ENCODE data around the gene ARHGAP15. TPM values are rescaled to one million over a fixed set of nuclear protein-coding genes. Genes with fewer than 3 reads are reported as not detected.

ARHGAP15 gene
- total and polyA plus RNA-seq, 2 experiments from 2014 or later = 0.26 TPM; not detected in 1

DNA sequence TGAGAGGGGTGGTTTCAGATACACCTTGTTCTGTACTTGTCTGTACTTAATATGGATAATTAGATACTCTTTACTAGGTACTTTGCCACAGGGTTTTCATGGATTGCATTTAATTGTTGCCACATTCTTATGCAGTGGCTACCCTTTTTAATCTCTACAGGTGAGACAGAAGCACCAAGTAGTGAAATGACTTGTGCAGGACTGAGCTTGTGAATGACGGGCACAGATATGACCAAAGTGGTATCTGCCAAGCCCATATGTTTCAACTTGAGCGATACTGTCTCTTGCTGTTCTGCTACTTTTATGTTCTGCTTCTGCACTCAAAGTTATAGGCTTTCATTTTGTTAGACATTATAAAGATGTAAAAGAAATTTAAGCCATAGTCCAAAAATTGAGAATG, 288.2 kb downstream of the ARHGAP15 start:
- H3K27ac Mint-ChIP-seq = no peak overlapping the region
- Histone ChIP-seq H3K9me2 (ENCODE audit: insufficient read depth) (peaks cover 5% of the 10 kb centered on the region; the same call in 1 of the 2 replicates), H3K4me2 (no peak overlapping the region), H4K20me1 (replicated peaks; ENCODE audit: insufficient read depth) (no peaks in the 10 kb centered on the region), H3F3A (replicated peaks; ENCODE audit: low read depth) (no peaks in the 10 kb centered on the region), H3K27me3 (ENCODE audit: insufficient read depth) (no peaks in the 10 kb centered on the region), H3K79me2 (replicated peaks; ENCODE audit: insufficient read depth) (no peaks in the 10 kb centered on the region), H3K27ac (ENCODE audit: low read depth) (no peak overlapping the region), H3K4me3 (no peak overlapping the region), H3K4me1 (ENCODE audit: insufficient read depth) (no peaks in the 10 kb centered on the region; the same call in 1 of the 2 replicates), H2AFZ (no peak overlapping the region), H3K36me3 (ENCODE audit: insufficient read depth) (no peaks in the 10 kb centered on the region)
- no peaks in the 10 kb centered on the region for H3K36me3 Mint-ChIP-seq (ENCODE audit: low read depth)
- no peak for ATAC-seq
- no peak overlapping the region for H3K4me3 Mint-ChIP-seq
- no peak for DNase-seq (ENCODE audit: low spot score)
- H3K9me3 Mint-ChIP-seq = no peaks in the 10 kb centered on the region
- no peaks in the 10 kb centered on the region for H3K4me1 Mint-ChIP-seq
- H3K27me3 Mint-ChIP-seq (ENCODE audit: insufficient read depth, low read depth, poor library complexity) = no peaks in the 10 kb centered on the region
- TF ChIP-seq NANOG (IDR thresholded peaks at IDR 0.05; ENCODE audit: borderline replicate concordance) (no peak), STAT1 (IDR thresholded peaks at IDR 0.05; ENCODE audit: unreplicated experiment) (no peak), JUNB (IDR thresholded peaks at IDR 0.05; ENCODE audit: unreplicated experiment) (no peak), ZNF114 (CRISPR knock-in tag; IDR thresholded peaks at IDR 0.05) (no peak), EZH2phosphoT487 (IDR thresholded peaks at IDR 0.05; ENCODE audit: unreplicated experiment) (no peak), ZNF331 (CRISPR knock-in tag; IDR thresholded peaks at IDR 0.05; ENCODE audit: low read depth) (no peak), EZH2 (IDR thresholded peaks at IDR 0.05; ENCODE audit: low read depth, unreplicated experiment) (no peak), POLR2AphosphoS5 (IDR thresholded peaks at IDR 0.05; ENCODE audit: low read depth) (no peak), CREB1 (CRISPR knock-in tag; IDR thresholded peaks at IDR 0.05; ENCODE audit: low read depth) (no peak)
- TF ChIP-seq, protein P1, sequence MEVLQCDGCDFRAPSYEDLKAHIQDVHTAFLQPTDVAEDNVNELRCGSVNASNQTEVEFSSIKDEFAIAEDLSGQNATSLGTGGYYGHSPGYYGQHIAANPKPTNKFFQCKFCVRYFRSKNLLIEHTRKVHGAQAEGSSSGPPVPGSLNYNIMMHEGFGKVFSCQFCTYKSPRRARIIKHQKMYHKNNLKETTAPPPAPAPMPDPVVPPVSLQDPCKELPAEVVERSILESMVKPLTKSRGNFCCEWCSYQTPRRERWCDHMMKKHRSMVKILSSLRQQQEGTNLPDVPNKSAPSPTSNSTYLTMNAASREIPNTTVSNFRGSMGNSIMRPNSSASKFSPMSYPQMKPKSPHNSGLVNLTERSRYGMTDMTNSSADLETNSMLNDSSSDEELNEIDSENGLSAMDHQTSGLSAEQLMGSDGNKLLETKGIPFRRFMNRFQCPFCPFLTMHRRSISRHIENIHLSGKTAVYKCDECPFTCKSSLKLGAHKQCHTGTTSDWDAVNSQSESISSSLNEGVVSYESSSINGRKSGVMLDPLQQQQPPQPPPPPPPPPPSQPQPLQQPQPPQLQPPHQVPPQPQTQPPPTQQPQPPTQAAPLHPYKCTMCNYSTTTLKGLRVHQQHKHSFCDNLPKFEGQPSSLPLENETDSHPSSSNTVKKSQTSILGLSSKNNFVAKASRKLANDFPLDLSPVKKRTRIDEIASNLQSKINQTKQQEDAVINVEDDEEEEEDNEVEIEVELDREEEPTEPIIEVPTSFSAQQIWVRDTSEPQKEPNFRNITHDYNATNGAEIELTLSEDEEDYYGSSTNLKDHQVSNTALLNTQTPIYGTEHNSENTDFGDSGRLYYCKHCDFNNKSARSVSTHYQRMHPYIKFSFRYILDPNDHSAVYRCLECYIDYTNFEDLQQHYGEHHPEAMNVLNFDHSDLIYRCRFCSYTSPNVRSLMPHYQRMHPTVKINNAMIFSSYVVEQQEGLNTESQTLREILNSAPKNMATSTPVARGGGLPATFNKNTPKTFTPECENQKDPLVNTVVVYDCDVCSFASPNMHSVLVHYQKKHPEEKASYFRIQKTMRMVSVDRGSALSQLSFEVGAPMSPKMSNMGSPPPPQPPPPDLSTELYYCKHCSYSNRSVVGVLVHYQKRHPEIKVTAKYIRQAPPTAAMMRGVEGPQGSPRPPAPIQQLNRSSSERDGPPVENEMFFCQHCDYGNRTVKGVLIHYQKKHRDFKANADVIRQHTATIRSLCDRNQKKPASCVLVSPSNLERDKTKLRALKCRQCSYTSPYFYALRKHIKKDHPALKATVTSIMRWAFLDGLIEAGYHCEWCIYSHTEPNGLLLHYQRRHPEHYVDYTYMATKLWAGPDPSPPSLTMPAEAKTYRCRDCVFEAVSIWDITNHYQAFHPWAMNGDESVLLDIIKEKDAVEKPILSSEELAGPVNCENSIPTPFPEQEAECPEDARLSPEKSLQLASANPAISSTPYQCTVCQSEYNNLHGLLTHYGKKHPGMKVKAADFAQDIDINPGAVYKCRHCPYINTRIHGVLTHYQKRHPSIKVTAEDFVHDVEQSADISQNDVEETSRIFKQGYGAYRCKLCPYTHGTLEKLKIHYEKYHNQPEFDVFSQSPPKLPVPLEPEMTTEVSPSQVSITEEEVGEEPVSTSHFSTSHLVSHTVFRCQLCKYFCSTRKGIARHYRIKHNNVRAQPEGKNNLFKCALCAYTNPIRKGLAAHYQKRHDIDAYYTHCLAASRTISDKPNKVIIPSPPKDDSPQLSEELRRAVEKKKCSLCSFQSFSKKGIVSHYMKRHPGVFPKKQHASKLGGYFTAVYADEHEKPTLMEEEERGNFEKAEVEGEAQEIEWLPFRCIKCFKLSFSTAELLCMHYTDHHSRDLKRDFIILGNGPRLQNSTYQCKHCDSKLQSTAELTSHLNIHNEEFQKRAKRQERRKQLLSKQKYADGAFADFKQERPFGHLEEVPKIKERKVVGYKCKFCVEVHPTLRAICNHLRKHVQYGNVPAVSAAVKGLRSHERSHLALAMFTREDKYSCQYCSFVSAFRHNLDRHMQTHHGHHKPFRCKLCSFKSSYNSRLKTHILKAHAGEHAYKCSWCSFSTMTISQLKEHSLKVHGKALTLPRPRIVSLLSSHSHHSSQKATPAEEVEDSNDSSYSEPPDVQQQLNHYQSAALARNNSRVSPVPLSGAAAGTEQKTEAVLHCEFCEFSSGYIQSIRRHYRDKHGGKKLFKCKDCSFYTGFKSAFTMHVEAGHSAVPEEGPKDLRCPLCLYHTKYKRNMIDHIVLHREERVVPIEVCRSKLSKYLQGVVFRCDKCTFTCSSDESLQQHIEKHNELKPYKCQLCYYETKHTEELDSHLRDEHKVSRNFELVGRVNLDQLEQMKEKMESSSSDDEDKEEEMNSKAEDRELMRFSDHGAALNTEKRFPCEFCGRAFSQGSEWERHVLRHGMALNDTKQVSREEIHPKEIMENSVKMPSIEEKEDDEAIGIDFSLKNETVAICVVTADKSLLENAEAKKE (CRISPR knock-in tag; IDR thresholded peaks at IDR 0.05) = no peak
- TF ChIP-seq, protein P2, sequence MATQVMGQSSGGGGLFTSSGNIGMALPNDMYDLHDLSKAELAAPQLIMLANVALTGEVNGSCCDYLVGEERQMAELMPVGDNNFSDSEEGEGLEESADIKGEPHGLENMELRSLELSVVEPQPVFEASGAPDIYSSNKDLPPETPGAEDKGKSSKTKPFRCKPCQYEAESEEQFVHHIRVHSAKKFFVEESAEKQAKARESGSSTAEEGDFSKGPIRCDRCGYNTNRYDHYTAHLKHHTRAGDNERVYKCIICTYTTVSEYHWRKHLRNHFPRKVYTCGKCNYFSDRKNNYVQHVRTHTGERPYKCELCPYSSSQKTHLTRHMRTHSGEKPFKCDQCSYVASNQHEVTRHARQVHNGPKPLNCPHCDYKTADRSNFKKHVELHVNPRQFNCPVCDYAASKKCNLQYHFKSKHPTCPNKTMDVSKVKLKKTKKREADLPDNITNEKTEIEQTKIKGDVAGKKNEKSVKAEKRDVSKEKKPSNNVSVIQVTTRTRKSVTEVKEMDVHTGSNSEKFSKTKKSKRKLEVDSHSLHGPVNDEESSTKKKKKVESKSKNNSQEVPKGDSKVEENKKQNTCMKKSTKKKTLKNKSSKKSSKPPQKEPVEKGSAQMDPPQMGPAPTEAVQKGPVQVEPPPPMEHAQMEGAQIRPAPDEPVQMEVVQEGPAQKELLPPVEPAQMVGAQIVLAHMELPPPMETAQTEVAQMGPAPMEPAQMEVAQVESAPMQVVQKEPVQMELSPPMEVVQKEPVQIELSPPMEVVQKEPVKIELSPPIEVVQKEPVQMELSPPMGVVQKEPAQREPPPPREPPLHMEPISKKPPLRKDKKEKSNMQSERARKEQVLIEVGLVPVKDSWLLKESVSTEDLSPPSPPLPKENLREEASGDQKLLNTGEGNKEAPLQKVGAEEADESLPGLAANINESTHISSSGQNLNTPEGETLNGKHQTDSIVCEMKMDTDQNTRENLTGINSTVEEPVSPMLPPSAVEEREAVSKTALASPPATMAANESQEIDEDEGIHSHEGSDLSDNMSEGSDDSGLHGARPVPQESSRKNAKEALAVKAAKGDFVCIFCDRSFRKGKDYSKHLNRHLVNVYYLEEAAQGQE (IDR thresholded peaks at IDR 0.05; ENCODE audit: unreplicated experiment) = no peak
- TF ChIP-seq, protein P3, sequence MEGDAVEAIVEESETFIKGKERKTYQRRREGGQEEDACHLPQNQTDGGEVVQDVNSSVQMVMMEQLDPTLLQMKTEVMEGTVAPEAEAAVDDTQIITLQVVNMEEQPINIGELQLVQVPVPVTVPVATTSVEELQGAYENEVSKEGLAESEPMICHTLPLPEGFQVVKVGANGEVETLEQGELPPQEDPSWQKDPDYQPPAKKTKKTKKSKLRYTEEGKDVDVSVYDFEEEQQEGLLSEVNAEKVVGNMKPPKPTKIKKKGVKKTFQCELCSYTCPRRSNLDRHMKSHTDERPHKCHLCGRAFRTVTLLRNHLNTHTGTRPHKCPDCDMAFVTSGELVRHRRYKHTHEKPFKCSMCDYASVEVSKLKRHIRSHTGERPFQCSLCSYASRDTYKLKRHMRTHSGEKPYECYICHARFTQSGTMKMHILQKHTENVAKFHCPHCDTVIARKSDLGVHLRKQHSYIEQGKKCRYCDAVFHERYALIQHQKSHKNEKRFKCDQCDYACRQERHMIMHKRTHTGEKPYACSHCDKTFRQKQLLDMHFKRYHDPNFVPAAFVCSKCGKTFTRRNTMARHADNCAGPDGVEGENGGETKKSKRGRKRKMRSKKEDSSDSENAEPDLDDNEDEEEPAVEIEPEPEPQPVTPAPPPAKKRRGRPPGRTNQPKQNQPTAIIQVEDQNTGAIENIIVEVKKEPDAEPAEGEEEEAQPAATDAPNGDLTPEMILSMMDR (conservative IDR thresholded peaks at IDR 0.05; ENCODE audit: low read depth in 2 of 2) = no peak
- TF ChIP-seq, protein P4, sequence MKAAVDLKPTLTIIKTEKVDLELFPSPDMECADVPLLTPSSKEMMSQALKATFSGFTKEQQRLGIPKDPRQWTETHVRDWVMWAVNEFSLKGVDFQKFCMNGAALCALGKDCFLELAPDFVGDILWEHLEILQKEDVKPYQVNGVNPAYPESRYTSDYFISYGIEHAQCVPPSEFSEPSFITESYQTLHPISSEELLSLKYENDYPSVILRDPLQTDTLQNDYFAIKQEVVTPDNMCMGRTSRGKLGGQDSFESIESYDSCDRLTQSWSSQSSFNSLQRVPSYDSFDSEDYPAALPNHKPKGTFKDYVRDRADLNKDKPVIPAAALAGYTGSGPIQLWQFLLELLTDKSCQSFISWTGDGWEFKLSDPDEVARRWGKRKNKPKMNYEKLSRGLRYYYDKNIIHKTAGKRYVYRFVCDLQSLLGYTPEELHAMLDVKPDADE (IDR thresholded peaks at IDR 0.05) = no peak

Data from GM23338 (cell line).